ENCODE measurements around the gene IVD.

IVD gene

GRCh38 chr15:40414816-40415215 lies 9.2 kb downstream of the IVD start:
- WGBS, 2 experiments, result 91 to 94% methylated on average over 7 of the region's 7 CpGs
- Histone ChIP-seq H3K4me3 (ENCODE audit: insufficient read depth, low read depth, low read length) (no peak overlapping the region), H3K4me1 (ENCODE audit: control insufficient read depth, insufficient read depth, low read length) (no peaks in the 10 kb centered on the region), H3K36me3 (ENCODE audit: control insufficient read depth, insufficient read depth, low read length) (peaks cover 56% of the 10 kb centered on the region), H3K27ac (ENCODE audit: insufficient read depth, low read depth, low read length, poor library complexity, severe bottlenecking) (no peak overlapping the region), H3K9me3 (ENCODE audit: control insufficient read depth, low read length) (no peaks in the 10 kb centered on the region), H3K27me3 (ENCODE audit: control insufficient read depth, insufficient read depth, low read length, poor library complexity, severe bottlenecking) (no peaks in the 10 kb centered on the region)

GRCh38 chr15:40415226-40415625 lies 9.6 kb downstream of the IVD start:
- no peaks in the 10 kb centered on the region for H3K9me3 ChIP-seq (ENCODE audit: control insufficient read depth, low read length)
- no peak overlapping the region for H3K4me3 ChIP-seq (ENCODE audit: insufficient read depth, low read depth, low read length)
- H3K27ac ChIP-seq (ENCODE audit: insufficient read depth, low read depth, low read length, poor library complexity, severe bottlenecking), result no peak overlapping the region
- H3K27me3 ChIP-seq (ENCODE audit: control insufficient read depth, insufficient read depth, low read length, poor library complexity, severe bottlenecking), result no peaks in the 10 kb centered on the region
- H3K36me3 ChIP-seq (ENCODE audit: control insufficient read depth, insufficient read depth, low read length), result peaks cover 54% of the 10 kb centered on the region
- 93 to 94% methylated on average over 10 of the region's 10 CpGs for WGBS, 2 experiments
- no peaks in the 10 kb centered on the region for H3K4me1 ChIP-seq (ENCODE audit: control insufficient read depth, insufficient read depth, low read length)

- Histone ChIP-seq H3K4me1 (ENCODE audit: control insufficient read depth, insufficient read depth, low read length) (no peaks in the 10 kb centered on the region), H3K36me3 (ENCODE audit: control insufficient read depth, insufficient read depth, low read length) (peaks cover 46% of the 10 kb centered on the region), H3K27ac (ENCODE audit: insufficient read depth, low read depth, low read length, poor library complexity, severe bottlenecking) (no peak overlapping the region), H3K9me3 (ENCODE audit: control insufficient read depth, low read length) (no peaks in the 10 kb centered on the region), H3K27me3 (ENCODE audit: control insufficient read depth, insufficient read depth, low read length, poor library complexity, severe bottlenecking) (no peaks in the 10 kb centered on the region), H3K4me3 (ENCODE audit: insufficient read depth, low read depth, low read length) (no peak overlapping the region)
- 94 to 95% methylated on average over 14 of the region's 14 CpGs for WGBS, 2 experiments
Observed at GRCh38 chr15:40416056-40416455, 10.5 kb downstream of the IVD start.

- 93 to 96% methylated on average over 10 of the region's 10 CpGs for WGBS, 2 experiments
- H3K27me3 ChIP-seq (ENCODE audit: control insufficient read depth, insufficient read depth, low read length, poor library complexity, severe bottlenecking), result no peaks in the 10 kb centered on the region
- H3K9me3 ChIP-seq (ENCODE audit: control insufficient read depth, low read length), result no peaks in the 10 kb centered on the region
- no peaks in the 10 kb centered on the region for H3K4me1 ChIP-seq (ENCODE audit: control insufficient read depth, insufficient read depth, low read length)
- no peak overlapping the region for H3K27ac ChIP-seq (ENCODE audit: insufficient read depth, low read depth, low read length, poor library complexity, severe bottlenecking)
- no peak overlapping the region for H3K4me3 ChIP-seq (ENCODE audit: insufficient read depth, low read depth, low read length)
- H3K36me3 ChIP-seq (ENCODE audit: control insufficient read depth, insufficient read depth, low read length), result peaks cover 26% of the 10 kb centered on the region
Observed at GRCh38 chr15:40418126-40418525, 12.5 kb downstream of the IVD start.

- no peak overlapping the region for H3K27ac ChIP-seq (ENCODE audit: insufficient read depth, low read depth, low read length, poor library complexity, severe bottlenecking)
- 93 to 95% methylated on average over 11 of the region's 11 CpGs for WGBS, 2 experiments
- H3K36me3 ChIP-seq (ENCODE audit: control insufficient read depth, insufficient read depth, low read length), result peaks cover 13% of the 10 kb centered on the region
- no peaks in the 10 kb centered on the region for H3K27me3 ChIP-seq (ENCODE audit: control insufficient read depth, insufficient read depth, low read length, poor library complexity, severe bottlenecking)
- no peak overlapping the region for H3K4me3 ChIP-seq (ENCODE audit: insufficient read depth, low read depth, low read length)
- no peaks in the 10 kb centered on the region for H3K4me1 ChIP-seq (ENCODE audit: control insufficient read depth, insufficient read depth, low read length)
- no peaks in the 10 kb centered on the region for H3K9me3 ChIP-seq (ENCODE audit: control insufficient read depth, low read length)
Observed at GRCh38 chr15:40420071-40420713, 14.6 kb downstream of the IVD start.

- H3K27ac ChIP-seq (ENCODE audit: insufficient read depth, low read depth, low read length, poor library complexity, severe bottlenecking), result no peak overlapping the region
- H3K36me3 ChIP-seq (ENCODE audit: control insufficient read depth, insufficient read depth, low read length), result peaks cover 9% of the 10 kb centered on the region
- H3K27me3 ChIP-seq (ENCODE audit: control insufficient read depth, insufficient read depth, low read length, poor library complexity, severe bottlenecking), result no peaks in the 10 kb centered on the region
- H3K9me3 ChIP-seq (ENCODE audit: control insufficient read depth, low read length), result no peaks in the 10 kb centered on the region
- no peak overlapping the region for H3K4me3 ChIP-seq (ENCODE audit: insufficient read depth, low read depth, low read length)
- H3K4me1 ChIP-seq (ENCODE audit: control insufficient read depth, insufficient read depth, low read length), result no peaks in the 10 kb centered on the region
- 92% methylated on average over 3 of the region's 3 CpGs for WGBS, 2 experiments
Observed at GRCh38 chr15:40420793-40421192, 15.2 kb downstream of the IVD start.

GRCh38 chr15:40421246-40422157 lies 15.9 kb downstream of the IVD start:
- WGBS, 2 experiments, result 18 to 19% methylated on average over 31 of the region's 31 CpGs
- Histone ChIP-seq H3K27me3 (ENCODE audit: control insufficient read depth, insufficient read depth, low read length, poor library complexity, severe bottlenecking) (no peaks in the 10 kb centered on the region), H3K4me3 (ENCODE audit: insufficient read depth, low read depth, low read length) (no peak overlapping the region), H3K9me3 (ENCODE audit: control insufficient read depth, low read length) (no peaks in the 10 kb centered on the region), H3K27ac (ENCODE audit: insufficient read depth, low read depth, low read length, poor library complexity, severe bottlenecking) (no peak overlapping the region), H3K36me3 (ENCODE audit: control insufficient read depth, insufficient read depth, low read length) (peaks cover 6% of the 10 kb centered on the region), H3K4me1 (ENCODE audit: control insufficient read depth, insufficient read depth, low read length) (no peaks in the 10 kb centered on the region)

GRCh38 chr15:40424483-40425115 lies 19.0 kb downstream of the IVD start:
- H3K4me1 ChIP-seq (ENCODE audit: control insufficient read depth, insufficient read depth, low read length), result no peaks in the 10 kb centered on the region
- no peak overlapping the region for H3K4me3 ChIP-seq (ENCODE audit: insufficient read depth, low read depth, low read length)
- no peaks in the 10 kb centered on the region for H3K9me3 ChIP-seq (ENCODE audit: control insufficient read depth, low read length)
- H3K27ac ChIP-seq (ENCODE audit: insufficient read depth, low read depth, low read length, poor library complexity, severe bottlenecking), result no peak overlapping the region
- H3K36me3 ChIP-seq (ENCODE audit: control insufficient read depth, insufficient read depth, low read length), result no peaks in the 10 kb centered on the region
- H3K27me3 ChIP-seq (ENCODE audit: control insufficient read depth, insufficient read depth, low read length, poor library complexity, severe bottlenecking), result no peaks in the 10 kb centered on the region
- WGBS, 2 experiments, result 88 to 89% methylated on average over 6 of the region's 6 CpGs

- Histone ChIP-seq H3K27ac (ENCODE audit: insufficient read depth, low read depth, low read length, poor library complexity, severe bottlenecking) (no peak overlapping the region), H3K27me3 (ENCODE audit: control insufficient read depth, insufficient read depth, low read length, poor library complexity, severe bottlenecking) (no peaks in the 10 kb centered on the region), H3K4me1 (ENCODE audit: control insufficient read depth, insufficient read depth, low read length) (peaks cover 7% of the 10 kb centered on the region), H3K4me3 (ENCODE audit: insufficient read depth, low read depth, low read length) (no peak overlapping the region), H3K9me3 (ENCODE audit: control insufficient read depth, low read length) (no peaks in the 10 kb centered on the region), H3K36me3 (ENCODE audit: control insufficient read depth, insufficient read depth, low read length) (no peaks in the 10 kb centered on the region)
- WGBS, 2 experiments, result 91% methylated on average over 5 of the region's 5 CpGs
Observed at GRCh38 chr15:40425681-40426080, 20.1 kb downstream of the IVD start.

- Histone ChIP-seq H3K9me3 (ENCODE audit: control insufficient read depth, low read length) (no peaks in the 10 kb centered on the region), H3K27ac (ENCODE audit: insufficient read depth, low read depth, low read length, poor library complexity, severe bottlenecking) (no peak overlapping the region), H3K4me1 (ENCODE audit: control insufficient read depth, insufficient read depth, low read length) (peaks cover 8% of the 10 kb centered on the region), H3K4me3 (ENCODE audit: insufficient read depth, low read depth, low read length) (no peak overlapping the region), H3K27me3 (ENCODE audit: control insufficient read depth, insufficient read depth, low read length, poor library complexity, severe bottlenecking) (no peaks in the 10 kb centered on the region), H3K36me3 (ENCODE audit: control insufficient read depth, insufficient read depth, low read length) (no peaks in the 10 kb centered on the region)
- 92 to 94% methylated on average over 9 of the region's 9 CpGs for WGBS, 2 experiments
Observed at GRCh38 chr15:40427188-40427587, 21.6 kb downstream of the IVD start.

All from ectodermal cell (in vitro differentiated cells).